ENCODE data around the gene SERGEF.

Gene SERGEF

GRCh38 chr11:17766073-17766359 lies 246.8 kb downstream of the SERGEF start:
- FAIRE-seq = no peak

GRCh38 chr11:17765356-17766072 lies 247.3 kb downstream of the SERGEF start:
- no peak for FAIRE-seq

- no peak for FAIRE-seq
Measured at GRCh38 chr11:17764446-17765218, 248.2 kb downstream of the SERGEF start.

GRCh38 chr11:17763703-17764102 lies 249.1 kb downstream of the SERGEF start:
- no peak for FAIRE-seq

GRCh38 chr11:17763244-17763643 lies 249.6 kb downstream of the SERGEF start:
- no peak for FAIRE-seq

GRCh38 chr11:17762309-17762974 lies 250.4 kb downstream of the SERGEF start:
- no peak for FAIRE-seq

GRCh38 chr11:17760102-17761029 lies 252.5 kb downstream of the SERGEF start:
- no peak for FAIRE-seq

GRCh38 chr11:17755891-17756290 lies 257.0 kb downstream of the SERGEF start:
- no peak for FAIRE-seq

- FAIRE-seq = no peak
Measured at GRCh38 chr11:17753641-17754040, 259.2 kb downstream of the SERGEF start.

- FAIRE-seq = no peak
Measured at GRCh38 chr11:17753153-17753552, 259.7 kb downstream of the SERGEF start.

GRCh38 chr11:17752144-17752543 lies 260.7 kb downstream of the SERGEF start:
- no peak for FAIRE-seq

- no peak for FAIRE-seq
Measured at GRCh38 chr11:17751558-17751957, 261.3 kb downstream of the SERGEF start.

GRCh38 chr11:17750801-17751165 lies 262.1 kb downstream of the SERGEF start:
- FAIRE-seq = no peak

- FAIRE-seq = no peak
Measured at GRCh38 chr11:17750013-17750800, 262.6 kb downstream of the SERGEF start.

GRCh38 chr11:17748761-17749721 lies 263.8 kb downstream of the SERGEF start:
- no peak for FAIRE-seq

GRCh38 chr11:17748044-17748443 lies 264.8 kb downstream of the SERGEF start:
- no peak for FAIRE-seq

- no peak for FAIRE-seq
Measured at GRCh38 chr11:17747131-17747955, 265.5 kb downstream of the SERGEF start.

- FAIRE-seq = no peak
Measured at GRCh38 chr11:17746096-17746495, 266.8 kb downstream of the SERGEF start.

GRCh38 chr11:17745023-17745772 lies 267.6 kb downstream of the SERGEF start:
- FAIRE-seq = no peak
